ENCODE measurements around the gene SEPHS1. TPM values are rescaled to one million over a fixed set of nuclear protein-coding genes. Genes with fewer than 3 reads are reported as not detected.

The SEPHS1 gene
- total and polyA plus RNA-seq, 4 donors, result 53.3 to 101 (median 74.2) TPM

- Histone ChIP-seq H3K27me3 (ENCODE audit: control insufficient read depth, insufficient read depth, low read length) (no peaks in the 10 kb centered on the region), H3K36me3 (ENCODE audit: control insufficient read depth, insufficient read depth, low read length) (no peaks in the 10 kb centered on the region), H3K27ac (ENCODE audit: low read depth, low read length) (no peak overlapping the region), H3K4me3 (ENCODE audit: low read depth, low read length) (no peak overlapping the region), H3K9me3 (ENCODE audit: control insufficient read depth, insufficient read depth, low read length) (no peaks in the 10 kb centered on the region), H3K4me1 (ENCODE audit: control insufficient read depth, insufficient read depth, low read length) (no peaks in the 10 kb centered on the region)
- DNase-seq (ENCODE audit: low read depth in 4 of 6, low spot score in 6 of 6), result no peak
- WGBS (ENCODE audit: insufficient coverage), result 61% methylated on average over 3 of the region's 4 CpGs
Observed at GRCh38 chr10:13366891-13367290, 18.8 kb upstream of the SEPHS1 start.

DNA sequence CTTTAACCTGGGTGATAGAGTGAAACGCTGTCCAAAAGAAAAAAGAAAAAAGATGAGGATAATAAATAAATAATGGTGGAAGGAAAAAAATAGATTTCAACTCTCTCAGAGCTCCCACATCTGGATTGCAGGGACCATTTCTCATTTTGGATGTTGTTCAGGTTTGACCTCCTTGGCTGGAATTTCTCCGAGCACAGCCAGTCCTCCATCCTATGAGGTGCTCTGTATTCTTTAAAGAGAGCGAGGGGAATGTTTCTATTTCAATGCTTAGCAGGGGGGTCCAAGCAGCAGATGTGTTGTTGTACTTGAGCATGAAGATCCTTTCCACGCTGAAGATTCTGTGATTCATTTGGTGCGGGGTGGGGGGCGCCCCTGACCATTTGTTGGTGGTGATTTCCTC is 17.7 kb upstream of the SEPHS1 start:
- no peak overlapping the region for H3K27ac ChIP-seq (ENCODE audit: low read depth, low read length)
- DNase-seq (ENCODE audit: low read depth in 4 of 6, low spot score in 6 of 6), result no peak
- no peaks in the 10 kb centered on the region for H3K36me3 ChIP-seq (ENCODE audit: control insufficient read depth, insufficient read depth, low read length)
- no peaks in the 10 kb centered on the region for H3K27me3 ChIP-seq (ENCODE audit: control insufficient read depth, insufficient read depth, low read length)
- no peaks in the 10 kb centered on the region for H3K9me3 ChIP-seq (ENCODE audit: control insufficient read depth, insufficient read depth, low read length)
- no peak overlapping the region for H3K4me3 ChIP-seq (ENCODE audit: low read depth, low read length)
- WGBS (ENCODE audit: insufficient coverage), result 96% methylated on average over 4 of the region's 6 CpGs
- no peaks in the 10 kb centered on the region for H3K4me1 ChIP-seq (ENCODE audit: control insufficient read depth, insufficient read depth, low read length)

DNA sequence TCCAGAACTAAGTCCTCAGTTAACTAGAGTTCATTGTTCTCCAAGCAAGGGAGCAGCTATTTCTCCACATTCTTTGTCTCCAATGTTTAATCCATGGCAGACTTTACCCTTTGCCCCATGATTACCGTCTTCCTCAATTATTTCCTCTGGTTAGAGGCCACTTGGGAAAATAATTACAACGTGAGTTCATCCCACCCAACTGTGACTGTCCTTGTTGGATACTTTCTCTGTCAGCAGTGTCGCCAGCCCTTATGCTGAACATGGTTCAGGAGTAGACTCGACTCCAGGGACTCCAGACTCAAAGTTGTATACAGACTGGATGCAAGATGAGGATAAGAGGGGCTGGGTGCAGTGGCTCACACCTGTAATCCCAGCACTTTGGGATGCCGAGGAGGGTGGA is 17.1 kb upstream of the SEPHS1 start:
- no peaks in the 10 kb centered on the region for H3K27me3 ChIP-seq (ENCODE audit: control insufficient read depth, insufficient read depth, low read length)
- no peak for DNase-seq (ENCODE audit: low read depth in 4 of 6, low spot score in 6 of 6)
- H3K4me1 ChIP-seq (ENCODE audit: control insufficient read depth, insufficient read depth, low read length), result no peaks in the 10 kb centered on the region
- H3K36me3 ChIP-seq (ENCODE audit: control insufficient read depth, insufficient read depth, low read length), result no peaks in the 10 kb centered on the region
- H3K9me3 ChIP-seq (ENCODE audit: control insufficient read depth, insufficient read depth, low read length), result no peaks in the 10 kb centered on the region
- no peak overlapping the region for H3K27ac ChIP-seq (ENCODE audit: low read depth, low read length)
- 67% methylated on average over 4 of the region's 5 CpGs for WGBS (ENCODE audit: insufficient coverage)
- H3K4me3 ChIP-seq (ENCODE audit: low read depth, low read length), result no peak overlapping the region

DNA sequence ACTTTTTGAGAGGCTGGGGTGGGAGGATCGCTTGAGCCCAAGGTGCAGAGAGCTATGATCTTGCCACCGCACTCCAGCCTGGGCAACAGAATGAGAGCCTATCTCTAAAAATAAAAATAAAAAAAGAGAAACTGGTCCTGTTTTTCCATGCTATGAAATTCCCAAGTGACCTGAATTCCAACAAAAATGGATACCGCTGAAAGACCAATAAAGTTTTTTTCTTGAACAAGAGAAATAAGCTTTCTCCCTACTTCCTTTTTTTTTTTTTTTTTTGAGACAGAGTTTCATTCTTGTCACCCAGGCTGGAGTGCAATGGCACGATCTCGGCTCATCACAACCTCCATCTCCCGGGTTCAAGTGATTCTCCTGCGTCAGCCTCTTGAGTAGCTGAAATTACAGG is 12.5 kb upstream of the SEPHS1 start:
- Histone ChIP-seq H3K4me1 (ENCODE audit: control insufficient read depth, insufficient read depth, low read length) (no peaks in the 10 kb centered on the region), H3K27me3 (ENCODE audit: control insufficient read depth, insufficient read depth, low read length) (no peaks in the 10 kb centered on the region), H3K36me3 (ENCODE audit: control insufficient read depth, insufficient read depth, low read length) (no peaks in the 10 kb centered on the region), H3K9me3 (ENCODE audit: control insufficient read depth, insufficient read depth, low read length) (no peaks in the 10 kb centered on the region), H3K4me3 (ENCODE audit: low read depth, low read length) (no peak overlapping the region), H3K27ac (ENCODE audit: low read depth, low read length) (no peak overlapping the region)
- WGBS (ENCODE audit: insufficient coverage), result 90% methylated on average over 2 of the region's 7 CpGs
- DNase-seq (ENCODE audit: low read depth in 4 of 6, low spot score in 6 of 6), result no peak

DNA sequence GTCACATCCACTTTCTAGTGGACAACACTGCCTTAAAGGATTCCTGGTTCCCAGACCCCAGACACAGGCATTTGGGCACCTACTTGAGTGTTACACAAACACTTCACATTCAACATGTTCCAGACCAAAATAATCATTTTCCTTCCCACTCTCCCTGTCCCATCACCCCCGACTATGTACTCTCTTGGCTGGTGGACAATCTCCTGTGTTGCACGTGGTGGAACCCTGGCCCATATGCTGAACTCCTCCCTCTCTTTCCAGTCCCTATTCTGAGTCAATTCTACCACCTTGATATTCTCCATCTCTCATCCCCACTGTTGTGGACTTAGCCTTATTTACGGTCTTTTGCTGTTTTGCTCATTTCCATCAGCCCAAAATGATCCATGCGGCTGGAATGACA is 8.3 kb upstream of the SEPHS1 start:
- WGBS (ENCODE audit: insufficient coverage), result 69% methylated on average over 4 of the region's 4 CpGs
- Histone ChIP-seq H3K36me3 (ENCODE audit: control insufficient read depth, insufficient read depth, low read length) (no peaks in the 10 kb centered on the region), H3K4me3 (ENCODE audit: low read depth, low read length) (no peak overlapping the region), H3K27ac (ENCODE audit: low read depth, low read length) (no peak overlapping the region), H3K9me3 (ENCODE audit: control insufficient read depth, insufficient read depth, low read length) (no peaks in the 10 kb centered on the region), H3K4me1 (ENCODE audit: control insufficient read depth, insufficient read depth, low read length) (peaks cover under 1% of the 10 kb centered on the region), H3K27me3 (ENCODE audit: control insufficient read depth, insufficient read depth, low read length) (peaks cover 13% of the 10 kb centered on the region)
- DNase-seq (ENCODE audit: low read depth in 4 of 6, low spot score in 6 of 6), result no peak

DNA sequence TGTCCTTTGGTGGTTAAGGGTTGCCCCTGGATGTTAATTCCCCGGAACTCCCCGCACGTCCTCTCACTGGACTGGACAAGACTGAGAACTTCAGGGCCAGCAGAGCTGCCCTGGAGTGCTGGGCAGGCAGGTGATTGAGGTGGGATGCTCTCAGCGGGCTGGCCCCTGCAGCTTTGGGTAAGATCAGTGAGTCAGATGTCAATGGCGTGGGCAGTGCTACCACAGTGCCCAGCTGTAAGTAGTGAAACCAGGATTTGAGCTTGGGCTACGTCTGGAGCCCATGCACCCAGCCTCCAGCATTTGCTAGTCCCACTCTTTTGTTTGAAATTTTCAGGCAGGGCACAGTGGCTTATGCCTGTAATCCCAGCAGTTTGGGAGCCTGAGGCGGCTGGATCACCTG is 6.7 kb upstream of the SEPHS1 start:
- Histone ChIP-seq H3K4me1 (ENCODE audit: control insufficient read depth, insufficient read depth, low read length) (peaks cover 10% of the 10 kb centered on the region), H3K4me3 (ENCODE audit: low read depth, low read length) (no peak overlapping the region), H3K27me3 (ENCODE audit: control insufficient read depth, insufficient read depth, low read length) (peaks cover 17% of the 10 kb centered on the region), H3K27ac (ENCODE audit: low read depth, low read length) (no peak overlapping the region), H3K36me3 (ENCODE audit: control insufficient read depth, insufficient read depth, low read length) (no peaks in the 10 kb centered on the region), H3K9me3 (ENCODE audit: control insufficient read depth, insufficient read depth, low read length) (no peaks in the 10 kb centered on the region)
- DNase-seq (ENCODE audit: low read depth in 4 of 6, low spot score in 6 of 6), result no peak
- WGBS (ENCODE audit: insufficient coverage), result 93% methylated on average over 7 of the region's 7 CpGs

DNA sequence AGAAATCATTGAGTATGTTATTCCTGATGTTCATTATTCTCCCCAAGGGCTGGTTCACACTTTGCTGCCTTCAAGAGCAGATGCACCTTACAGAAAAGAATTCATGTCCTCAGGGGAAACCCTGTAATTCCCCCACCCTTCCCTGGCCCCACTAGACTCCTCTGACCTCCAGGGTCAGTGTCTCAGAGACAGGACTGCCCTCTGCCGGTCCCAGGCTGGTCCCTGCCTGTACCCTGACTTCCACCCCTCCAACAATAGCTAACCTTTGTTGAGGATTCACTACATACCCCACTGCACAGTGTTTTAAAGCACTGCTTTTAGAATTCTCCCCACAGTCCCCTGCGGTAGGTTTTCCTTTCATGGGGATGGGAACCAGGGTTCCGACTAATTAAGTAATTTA is 4.4 kb upstream of the SEPHS1 start:
- peaks cover 17% of the 10 kb centered on the region for H3K4me1 ChIP-seq (ENCODE audit: control insufficient read depth, insufficient read depth, low read length)
- 10% methylated on average over 2 of the region's 3 CpGs for WGBS (ENCODE audit: insufficient coverage)
- no peak for DNase-seq (ENCODE audit: low read depth in 4 of 6, low spot score in 6 of 6)
- H3K27me3 ChIP-seq (ENCODE audit: control insufficient read depth, insufficient read depth, low read length), result peaks cover 17% of the 10 kb centered on the region
- H3K27ac ChIP-seq (ENCODE audit: low read depth, low read length), result no peak overlapping the region
- H3K9me3 ChIP-seq (ENCODE audit: control insufficient read depth, insufficient read depth, low read length), result no peaks in the 10 kb centered on the region
- H3K36me3 ChIP-seq (ENCODE audit: control insufficient read depth, insufficient read depth, low read length), result no peaks in the 10 kb centered on the region
- no peak overlapping the region for H3K4me3 ChIP-seq (ENCODE audit: low read depth, low read length)

DNA sequence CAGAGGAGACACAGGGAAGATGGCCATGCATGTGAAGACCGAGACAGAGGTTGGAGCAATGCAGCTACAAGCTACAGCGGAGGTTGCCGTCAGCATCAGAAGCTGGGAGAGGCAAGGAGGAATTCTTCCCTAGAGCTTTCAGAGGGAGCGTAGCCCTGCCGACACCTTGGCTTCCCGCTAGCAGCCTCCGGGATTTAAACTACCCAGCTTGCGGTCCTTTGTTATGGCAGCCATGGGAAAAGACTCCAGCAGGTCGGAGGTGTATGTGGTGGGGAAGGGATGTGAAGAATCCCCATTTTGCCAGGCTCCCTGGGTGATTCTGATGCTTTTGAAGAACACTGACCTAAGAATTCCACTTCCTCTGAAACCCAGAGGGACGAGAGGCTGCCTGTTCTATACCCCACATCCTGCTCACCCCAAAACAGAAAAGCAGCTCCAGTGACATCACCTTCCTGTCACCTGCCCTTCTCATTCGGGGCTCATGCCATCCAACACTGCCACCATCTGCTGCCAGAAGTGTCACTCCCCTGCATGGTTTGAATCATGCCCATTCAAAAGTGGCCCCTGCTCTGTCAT is 3.3 kb upstream of the SEPHS1 start:
- Histone ChIP-seq H3K9me3 (ENCODE audit: control insufficient read depth, insufficient read depth, low read length) (no peaks in the 10 kb centered on the region), H3K27me3 (ENCODE audit: control insufficient read depth, insufficient read depth, low read length) (peaks cover 17% of the 10 kb centered on the region), H3K4me3 (ENCODE audit: low read depth, low read length) (no peak overlapping the region), H3K4me1 (ENCODE audit: control insufficient read depth, insufficient read depth, low read length) (peaks cover 17% of the 10 kb centered on the region), H3K27ac (ENCODE audit: low read depth, low read length) (no peak overlapping the region), H3K36me3 (ENCODE audit: control insufficient read depth, insufficient read depth, low read length) (no peaks in the 10 kb centered on the region)
- 27% methylated on average over 8 of the region's 11 CpGs for WGBS (ENCODE audit: insufficient coverage)
- DNase-seq (ENCODE audit: low read depth in 4 of 6, low spot score in 6 of 6), result peak in 1 of 6 donors; percentile 40

- H3K36me3 ChIP-seq (ENCODE audit: control insufficient read depth, insufficient read depth, low read length), result no peaks in the 10 kb centered on the region
- peaks cover 26% of the 10 kb centered on the region for H3K4me1 ChIP-seq (ENCODE audit: control insufficient read depth, insufficient read depth, low read length)
- 3% methylated on average over 25 of the region's 25 CpGs for WGBS (ENCODE audit: insufficient coverage)
- no peaks in the 10 kb centered on the region for H3K9me3 ChIP-seq (ENCODE audit: control insufficient read depth, insufficient read depth, low read length)
- peaks cover 17% of the 10 kb centered on the region for H3K27me3 ChIP-seq (ENCODE audit: control insufficient read depth, insufficient read depth, low read length)
- peak overlapping the region; percentile 82 for H3K4me3 ChIP-seq (ENCODE audit: low read depth, low read length)
- DNase-seq (ENCODE audit: low read depth in 4 of 6, low spot score in 6 of 6), result peak in 2 of 6 donors; percentile 56 to 63
- peak overlapping the region; percentile 92 for H3K27ac ChIP-seq (ENCODE audit: low read depth, low read length)
Observed at GRCh38 chr10:13349463-13350274, 1.6 kb upstream of the SEPHS1 start.
